GM15510 (cell line): Measurements from ENCODE around the gene RAB11FIP5.

Experiments
- POLR2A ChIP-seq: IDR thresholded peaks from 3 replicates; pipeline ENCODE4 v1.6.1; 2011; ENCODE audit warnings: borderline replicate concordance; ENCODE audit not compliant: insufficient read length; ENCODE audit errors: extremely low read depth

RAB11FIP5 gene

GRCh38 chr2:73112913-73113854 is at the start of gene RAB11FIP5:
TSS of gene RAB11FIP5 (minus strand) at chr2:73112948. CDS start at chr2:73112777, 171 bp downstream.
- no peak for TF ChIP-seq POLR2A

- no peak for TF ChIP-seq POLR2A
These were observed 43.9 kb upstream of the RAB11FIP5 start for GRCh38 chr2:73156539-73157124.

GRCh38 chr2:73142937-73143336 is 30.2 kb upstream of the RAB11FIP5 start:
- TF ChIP-seq POLR2A: no peak

- TF ChIP-seq POLR2A: no peak
These were observed 29.1 kb upstream of the RAB11FIP5 start for GRCh38 chr2:73141896-73142295.

GRCh38 chr2:73135236-73135635 is 22.5 kb upstream of the RAB11FIP5 start:
- TF ChIP-seq POLR2A: no peak

- no peak for TF ChIP-seq POLR2A
These were observed 21.7 kb upstream of the RAB11FIP5 start for GRCh38 chr2:73134471-73134870.

GRCh38 chr2:73133566-73134197 is 20.9 kb upstream of the RAB11FIP5 start:
- TF ChIP-seq POLR2A: no peak

- no peak for TF ChIP-seq POLR2A
These were observed 19.1 kb upstream of the RAB11FIP5 start for GRCh38 chr2:73131807-73132206.

- TF ChIP-seq POLR2A: no peak
These were observed 18.0 kb upstream of the RAB11FIP5 start for GRCh38 chr2:73130790-73131189.

- no peak for TF ChIP-seq POLR2A
These were observed 16.2 kb upstream of the RAB11FIP5 start for GRCh38 chr2:73128841-73129535.

- no peak for TF ChIP-seq POLR2A
These were observed 9.8 kb upstream of the RAB11FIP5 start for GRCh38 chr2:73122536-73122935.

GRCh38 chr2:73117441-73117840 is 4.7 kb upstream of the RAB11FIP5 start:
- TF ChIP-seq POLR2A: no peak

- TF ChIP-seq POLR2A: no peak
These were observed 3.6 kb upstream of the RAB11FIP5 start for GRCh38 chr2:73116182-73116960.

GRCh38 chr2:73114273-73114867 is 1.6 kb upstream of the RAB11FIP5 start:
- TF ChIP-seq POLR2A: no peak
